22Rv1 (cell line): ENCODE measurements around the gene SLC40A1.

Experiments used
- H3K27ac ChIP-seq: fragments of 450-650 bp; 2 replicates; pipeline ENCODE4 v1.5.1; 2017
- ZFX ChIP-seq: fragments of 450-650 bp; IDR thresholded peaks from 2 replicates; pipeline ENCODE4 v1.6.1; 2017; ENCODE audit warnings: antibody characterized with exemption, borderline replicate concordance
- TF ChIP-seq, protein P1 (sequence below): fragments of 450-650 bp; IDR thresholded peaks from 2 replicates; pipeline ENCODE4 v1.5.1; 2017; ENCODE audit warnings: mild to moderate bottlenecking

SLC40A1 gene

DNA sequence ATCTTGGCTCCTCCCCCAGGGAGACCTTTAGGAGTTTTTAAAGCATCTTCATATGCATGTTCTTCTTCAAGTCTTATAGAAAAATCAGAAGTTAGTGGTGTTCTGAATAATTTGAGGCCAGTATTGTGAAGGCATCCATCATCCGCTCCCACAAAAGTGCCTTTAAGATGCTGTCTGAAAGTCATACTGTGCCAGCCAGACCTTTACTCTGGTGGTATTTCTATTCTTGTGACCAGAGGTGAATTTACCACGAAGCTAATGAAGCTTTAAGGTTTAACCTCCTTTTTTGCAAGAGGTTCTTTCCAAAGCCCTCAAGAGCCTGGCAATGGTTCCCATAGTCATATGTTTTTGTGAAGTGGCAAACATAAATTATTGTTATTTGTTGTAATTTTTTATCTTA is 54.3 kb downstream of the SLC40A1 start:
- TF ChIP-seq, protein P1, sequence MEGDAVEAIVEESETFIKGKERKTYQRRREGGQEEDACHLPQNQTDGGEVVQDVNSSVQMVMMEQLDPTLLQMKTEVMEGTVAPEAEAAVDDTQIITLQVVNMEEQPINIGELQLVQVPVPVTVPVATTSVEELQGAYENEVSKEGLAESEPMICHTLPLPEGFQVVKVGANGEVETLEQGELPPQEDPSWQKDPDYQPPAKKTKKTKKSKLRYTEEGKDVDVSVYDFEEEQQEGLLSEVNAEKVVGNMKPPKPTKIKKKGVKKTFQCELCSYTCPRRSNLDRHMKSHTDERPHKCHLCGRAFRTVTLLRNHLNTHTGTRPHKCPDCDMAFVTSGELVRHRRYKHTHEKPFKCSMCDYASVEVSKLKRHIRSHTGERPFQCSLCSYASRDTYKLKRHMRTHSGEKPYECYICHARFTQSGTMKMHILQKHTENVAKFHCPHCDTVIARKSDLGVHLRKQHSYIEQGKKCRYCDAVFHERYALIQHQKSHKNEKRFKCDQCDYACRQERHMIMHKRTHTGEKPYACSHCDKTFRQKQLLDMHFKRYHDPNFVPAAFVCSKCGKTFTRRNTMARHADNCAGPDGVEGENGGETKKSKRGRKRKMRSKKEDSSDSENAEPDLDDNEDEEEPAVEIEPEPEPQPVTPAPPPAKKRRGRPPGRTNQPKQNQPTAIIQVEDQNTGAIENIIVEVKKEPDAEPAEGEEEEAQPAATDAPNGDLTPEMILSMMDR = no peak
- TF ChIP-seq ZFX = no peak
- no peak overlapping the region for H3K27ac ChIP-seq

DNA sequence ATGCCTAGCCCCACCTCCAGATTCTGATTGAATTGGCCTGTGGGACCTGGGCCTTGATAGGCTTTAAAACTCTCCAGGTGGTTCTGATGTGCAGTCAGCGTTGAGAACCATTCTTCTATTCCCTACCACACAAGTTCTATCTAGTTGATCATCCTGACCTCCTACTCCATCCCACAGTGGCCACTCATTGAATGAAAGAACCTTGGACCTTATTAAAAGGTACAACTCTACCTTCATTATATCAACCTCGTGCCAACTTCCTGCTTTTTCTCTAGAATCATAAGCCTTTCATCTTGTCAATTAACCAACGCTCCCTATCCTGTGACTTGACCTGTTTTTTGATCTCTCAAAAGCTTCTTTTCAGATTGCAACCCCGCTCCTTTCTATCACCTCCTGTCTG is 55.8 kb downstream of the SLC40A1 start:
- no peak overlapping the region for H3K27ac ChIP-seq
- TF ChIP-seq ZFX = no peak
- TF ChIP-seq, protein P1 = no peak

DNA sequence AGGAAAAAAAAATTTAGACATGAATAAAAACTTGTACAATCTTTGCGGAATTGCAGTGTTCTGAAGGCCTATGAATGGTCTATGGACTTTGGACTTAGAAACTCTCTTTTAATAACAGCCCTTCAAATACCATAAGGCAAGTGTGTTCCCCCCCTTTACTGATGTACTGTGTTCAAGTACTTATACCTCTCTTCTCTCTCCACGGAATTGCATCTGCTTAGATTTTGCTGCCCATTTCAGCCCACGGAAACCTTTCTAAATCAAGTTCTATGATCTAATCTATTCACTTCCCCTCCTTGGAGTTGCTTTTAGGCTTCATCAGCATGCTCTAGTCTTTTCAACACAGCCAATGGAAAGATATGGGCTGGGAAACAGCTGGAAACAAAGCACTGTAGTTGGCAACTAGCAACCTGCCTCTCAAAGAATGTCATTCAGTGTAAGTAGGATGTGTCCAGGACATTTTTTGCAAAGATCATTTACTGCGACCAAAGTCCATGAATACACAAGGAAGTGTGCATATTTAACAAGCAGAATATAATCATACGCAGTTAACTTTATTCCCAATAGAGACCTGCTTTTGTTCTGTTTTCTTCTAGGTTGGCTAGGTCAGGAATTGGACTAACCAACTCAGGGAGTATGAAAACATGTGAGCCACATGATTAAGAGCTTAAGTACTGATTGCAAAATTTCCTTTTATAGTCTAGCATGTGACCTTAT is 58.0 kb downstream of the SLC40A1 start:
- TF ChIP-seq, protein P1 = no peak
- no peak for TF ChIP-seq ZFX
- H3K27ac ChIP-seq = peak overlapping the region; percentile 98

DNA sequence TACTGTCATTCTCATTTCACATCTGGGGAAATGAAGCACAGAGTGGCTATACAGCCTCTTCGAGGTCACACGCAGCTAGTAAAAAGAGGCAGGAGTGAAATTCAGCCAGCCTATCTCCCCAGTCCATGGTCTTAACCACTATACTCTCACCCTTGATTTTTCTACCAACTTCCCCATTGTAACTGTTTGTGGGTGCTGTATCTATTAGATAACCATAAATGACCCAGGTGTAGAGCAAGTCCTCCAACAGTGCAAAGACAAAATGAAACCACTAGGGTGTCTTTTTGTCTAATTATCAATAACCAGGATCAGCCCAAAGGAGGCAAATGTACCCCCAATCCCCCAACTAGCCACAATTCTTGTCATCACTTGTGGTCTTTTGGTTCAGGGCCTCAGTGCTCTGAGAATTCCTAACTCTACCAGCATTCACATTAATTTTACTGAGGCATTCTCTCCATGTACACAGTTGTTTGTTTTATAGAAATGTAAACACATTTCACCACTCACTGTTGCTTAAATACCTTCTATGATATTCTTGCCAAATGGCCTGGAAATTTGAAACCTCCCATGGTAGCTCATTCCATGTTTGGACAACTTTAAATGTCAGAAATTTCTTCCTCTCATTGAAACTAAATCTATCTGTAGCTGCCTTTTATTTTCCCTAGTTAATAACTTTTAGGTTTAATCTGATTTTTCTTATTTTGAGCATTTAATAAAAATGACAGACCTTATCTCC is 58.7 kb downstream of the SLC40A1 start:
- peak overlapping the region; percentile 98 for H3K27ac ChIP-seq
- TF ChIP-seq ZFX = no peak
- TF ChIP-seq, protein P1 = peak; percentile 36; the same call in 1 of the 2 replicates

DNA sequence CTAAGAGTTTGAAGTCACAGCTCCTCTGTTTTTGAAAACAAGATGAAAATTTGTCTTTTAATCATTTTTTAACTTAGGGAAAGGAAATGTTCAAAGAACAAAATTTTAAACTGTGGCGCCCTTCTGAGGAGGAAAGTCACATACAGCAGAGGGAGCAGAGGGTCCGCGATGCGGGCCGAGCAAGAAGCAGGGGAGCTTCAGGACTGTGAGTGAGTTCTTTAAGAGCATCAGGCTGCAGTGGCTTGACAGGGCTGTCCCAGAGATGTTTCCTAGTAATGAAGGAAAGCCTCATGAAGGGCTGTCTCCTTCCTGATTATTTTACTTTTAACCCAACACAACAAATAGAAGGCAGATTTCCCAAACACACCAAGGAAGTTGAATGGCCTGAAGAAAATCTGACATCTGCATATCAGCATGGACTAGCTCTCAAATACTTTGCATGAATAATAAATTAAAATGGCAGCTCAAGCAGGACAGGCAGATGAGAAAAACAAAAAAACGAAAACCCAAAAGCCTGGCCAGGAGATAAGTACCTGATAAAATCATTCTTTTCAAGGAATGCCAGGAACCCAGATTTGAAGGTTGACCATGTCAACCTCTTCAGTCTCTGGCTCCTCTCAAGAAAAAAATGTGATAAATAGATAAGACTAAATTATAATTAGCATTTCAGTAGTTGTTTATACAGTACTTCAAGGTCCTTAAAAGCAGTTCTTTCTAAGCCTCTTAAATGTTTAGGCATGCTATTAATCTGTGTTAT is 60.8 kb downstream of the SLC40A1 start:
- no peak overlapping the region for H3K27ac ChIP-seq
- TF ChIP-seq, protein P1 = no peak
- TF ChIP-seq ZFX = no peak

DNA sequence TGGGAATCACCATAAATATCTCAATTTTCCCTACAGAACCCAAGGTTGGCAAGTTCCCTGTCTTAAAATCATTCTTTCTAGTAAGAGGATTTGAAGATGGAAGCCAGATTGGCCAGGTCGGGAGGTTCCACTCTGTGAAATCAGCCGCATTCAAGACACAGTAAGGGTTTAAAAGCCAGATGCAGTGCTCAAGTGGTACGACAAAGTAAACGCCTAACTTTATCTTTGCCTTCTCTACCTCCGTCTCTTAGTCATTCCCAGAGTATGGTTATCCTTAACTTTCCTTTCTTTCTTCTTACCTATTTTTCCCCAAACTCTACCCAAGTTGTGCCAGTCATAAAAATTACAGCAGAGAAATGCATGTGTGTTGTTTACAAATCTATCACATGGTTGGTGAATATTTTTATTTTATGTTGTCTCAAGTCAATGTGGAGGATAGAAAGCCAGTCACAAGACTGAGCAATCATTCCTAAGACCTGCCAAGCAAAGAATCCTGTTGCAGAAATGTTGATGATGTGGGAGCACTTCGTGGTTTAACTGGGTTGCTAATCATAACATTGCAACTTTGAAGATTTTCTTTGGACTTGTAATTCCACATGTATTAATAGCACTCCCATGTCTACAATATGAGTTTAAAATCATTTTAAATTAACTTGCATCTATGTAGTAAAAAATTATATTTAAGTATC is 62.6 kb downstream of the SLC40A1 start:
- TF ChIP-seq, protein P1 = no peak
- TF ChIP-seq ZFX = no peak
- no peak overlapping the region for H3K27ac ChIP-seq
